ENCODE data around the gene FAM228B.
"Not testable (repeated sequence)": the region's sequence is repeated elsewhere in the genome, so short reads cannot be mapped to it uniquely, and the experiment has no call there.

Gene FAM228B

DNA sequence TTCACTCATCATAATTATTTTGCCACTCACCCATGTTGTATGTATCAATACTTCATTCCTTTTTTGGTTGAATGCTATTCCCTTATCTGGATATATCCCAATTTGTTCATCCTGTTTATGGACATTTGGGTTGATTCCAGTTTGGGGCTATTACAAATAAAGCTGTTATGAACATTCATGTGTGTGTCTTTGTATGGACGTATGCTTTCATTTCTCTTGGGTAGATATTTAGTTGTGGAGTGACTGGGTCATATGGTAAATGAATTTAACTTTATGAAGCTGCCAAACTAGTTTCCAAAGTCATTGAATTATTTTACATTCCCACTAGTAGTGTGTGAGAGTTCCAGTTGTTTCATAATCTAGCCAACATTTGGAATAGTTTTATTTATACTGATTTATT lies 2.7 kb downstream of the FAM228B start:
- H3K9ac ChIP-seq (ENCODE audit: low read length): no peak overlapping the region
- no peaks in the 10 kb centered on the region for H3K36me3 ChIP-seq (ENCODE audit: control insufficient read depth, insufficient read depth, low read length)
- peaks cover 9% of the 10 kb centered on the region for H3K4me1 ChIP-seq (ENCODE audit: control insufficient read depth, insufficient read depth, low read length)
- no peaks in the 10 kb centered on the region for H3K27me3 ChIP-seq (ENCODE audit: control insufficient read depth, insufficient read depth, low read length)
- H3K4me3 ChIP-seq (ENCODE audit: low read length): no peak overlapping the region
- no peak overlapping the region for H3K27ac ChIP-seq (ENCODE audit: low read depth, low read length)

DNA sequence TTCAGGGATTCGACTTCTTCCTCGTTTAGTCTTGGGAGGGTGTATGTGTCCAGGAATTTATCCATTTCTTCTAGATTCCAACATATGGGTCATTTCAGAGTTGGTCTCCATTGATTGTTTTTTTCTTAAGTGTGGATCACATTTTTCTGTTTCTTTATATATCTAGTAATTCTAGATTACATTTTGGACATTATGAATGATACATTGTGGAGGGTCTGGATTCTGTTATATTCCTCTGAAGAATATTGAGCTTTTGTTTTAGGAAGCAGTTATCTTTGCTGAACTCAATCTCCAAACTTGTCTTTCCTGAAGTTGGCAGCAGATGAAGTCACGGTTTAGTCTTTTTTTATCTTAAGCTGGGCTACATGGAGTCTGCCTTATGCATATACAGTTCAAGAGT lies 9.3 kb downstream of the FAM228B start:
- Histone ChIP-seq H3K27ac (ENCODE audit: low read depth, low read length) (no peak overlapping the region), H3K27me3 (ENCODE audit: control insufficient read depth, insufficient read depth, low read length) (no peaks in the 10 kb centered on the region), H3K4me3 (ENCODE audit: low read length) (no peak overlapping the region), H3K36me3 (ENCODE audit: control insufficient read depth, insufficient read depth, low read length) (no peaks in the 10 kb centered on the region), H3K4me1 (ENCODE audit: control insufficient read depth, insufficient read depth, low read length) (no peaks in the 10 kb centered on the region), H3K9ac (ENCODE audit: low read length) (no peak overlapping the region)

DNA sequence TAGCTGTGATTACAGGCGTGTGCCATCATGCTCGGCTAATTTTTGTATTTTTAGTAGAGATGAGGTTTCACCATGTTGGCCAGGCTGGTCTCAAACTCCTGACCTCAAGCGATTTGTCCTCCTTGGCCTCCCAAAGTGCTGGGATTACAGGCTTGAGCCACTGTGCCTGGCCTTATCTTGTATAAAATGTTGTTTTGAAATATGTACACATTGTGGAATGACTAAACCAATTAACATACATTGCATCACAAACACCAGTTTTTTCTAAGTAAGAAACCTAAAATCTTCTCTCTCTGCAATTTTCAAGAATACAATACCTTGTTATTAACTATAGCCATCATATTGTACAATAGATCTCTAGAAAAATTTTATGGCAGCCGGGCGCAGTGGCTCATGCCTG lies 17.0 kb downstream of the FAM228B start:
- not testable (repeated sequence) for H3K36me3 ChIP-seq (ENCODE audit: control insufficient read depth, insufficient read depth, low read length); H3K9ac ChIP-seq (ENCODE audit: low read length); H3K4me1 ChIP-seq (ENCODE audit: control insufficient read depth, insufficient read depth, low read length); H3K27ac ChIP-seq (ENCODE audit: low read depth, low read length); H3K27me3 ChIP-seq (ENCODE audit: control insufficient read depth, insufficient read depth, low read length); H3K4me3 ChIP-seq (ENCODE audit: low read length)

DNA sequence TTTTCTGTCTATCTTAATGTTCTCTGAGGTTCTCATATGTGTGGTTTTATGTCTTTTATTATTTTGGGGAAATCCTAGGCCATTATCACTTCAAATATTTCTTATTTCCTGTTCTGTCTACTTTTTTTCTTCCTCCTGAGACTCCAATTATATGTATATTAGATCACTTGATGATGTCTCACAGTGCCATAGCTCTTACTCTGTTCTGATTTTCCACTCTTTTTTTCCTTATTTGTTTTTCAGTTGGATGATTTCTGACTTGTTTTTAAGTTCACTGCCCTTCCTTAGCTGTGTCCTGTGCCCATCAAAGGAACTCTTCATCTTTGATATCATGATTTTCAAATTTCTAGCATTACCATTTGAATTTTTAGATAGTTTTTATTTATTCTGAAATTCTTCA lies 24.1 kb downstream of the FAM228B start:
- Histone ChIP-seq H3K36me3 (ENCODE audit: control insufficient read depth, insufficient read depth, low read length) (no peaks in the 10 kb centered on the region), H3K27me3 (ENCODE audit: control insufficient read depth, insufficient read depth, low read length) (no peaks in the 10 kb centered on the region), H3K4me1 (ENCODE audit: control insufficient read depth, insufficient read depth, low read length) (no peaks in the 10 kb centered on the region), H3K9ac (ENCODE audit: low read length) (no peak overlapping the region), H3K27ac (ENCODE audit: low read depth, low read length) (no peak overlapping the region), H3K4me3 (ENCODE audit: low read length) (no peak overlapping the region)

GRCh38 chr2:24152413-24153197 lies 29.3 kb downstream of the FAM228B start:
- no peaks in the 10 kb centered on the region for H3K27me3 ChIP-seq (ENCODE audit: control insufficient read depth, insufficient read depth, low read length)
- no peak overlapping the region for H3K27ac ChIP-seq (ENCODE audit: low read depth, low read length)
- no peak overlapping the region for H3K9ac ChIP-seq (ENCODE audit: low read length)
- H3K36me3 ChIP-seq (ENCODE audit: control insufficient read depth, insufficient read depth, low read length): peaks cover 3% of the 10 kb centered on the region
- H3K4me1 ChIP-seq (ENCODE audit: control insufficient read depth, insufficient read depth, low read length): no peaks in the 10 kb centered on the region
- H3K4me3 ChIP-seq (ENCODE audit: low read length): no peak overlapping the region

DNA sequence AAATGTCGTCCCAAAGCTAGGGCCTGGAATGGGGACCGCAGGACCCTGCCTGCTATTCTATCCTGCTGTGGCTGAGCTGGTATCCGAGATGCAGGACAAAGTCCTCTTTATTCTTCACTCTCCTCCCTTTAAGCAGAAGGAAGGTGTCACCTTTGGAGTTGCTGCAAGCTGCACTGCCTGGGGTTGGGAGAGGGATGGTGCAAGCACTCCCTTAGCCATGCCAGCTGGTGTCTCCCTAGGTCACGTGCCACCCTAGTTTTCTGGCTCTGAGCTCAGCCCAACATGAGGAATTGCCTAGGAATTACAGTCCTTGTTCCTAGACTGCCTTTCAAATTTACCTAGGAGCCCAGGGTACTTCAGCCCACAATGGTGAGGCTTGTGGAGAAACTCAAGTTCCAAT lies 30.2 kb downstream of the FAM228B start:
- no peak overlapping the region for H3K27ac ChIP-seq (ENCODE audit: low read depth, low read length)
- no peaks in the 10 kb centered on the region for H3K4me1 ChIP-seq (ENCODE audit: control insufficient read depth, insufficient read depth, low read length)
- H3K27me3 ChIP-seq (ENCODE audit: control insufficient read depth, insufficient read depth, low read length): no peaks in the 10 kb centered on the region
- peaks cover 4% of the 10 kb centered on the region for H3K36me3 ChIP-seq (ENCODE audit: control insufficient read depth, insufficient read depth, low read length)
- H3K4me3 ChIP-seq (ENCODE audit: low read length): no peak overlapping the region
- no peak overlapping the region for H3K9ac ChIP-seq (ENCODE audit: low read length)

DNA sequence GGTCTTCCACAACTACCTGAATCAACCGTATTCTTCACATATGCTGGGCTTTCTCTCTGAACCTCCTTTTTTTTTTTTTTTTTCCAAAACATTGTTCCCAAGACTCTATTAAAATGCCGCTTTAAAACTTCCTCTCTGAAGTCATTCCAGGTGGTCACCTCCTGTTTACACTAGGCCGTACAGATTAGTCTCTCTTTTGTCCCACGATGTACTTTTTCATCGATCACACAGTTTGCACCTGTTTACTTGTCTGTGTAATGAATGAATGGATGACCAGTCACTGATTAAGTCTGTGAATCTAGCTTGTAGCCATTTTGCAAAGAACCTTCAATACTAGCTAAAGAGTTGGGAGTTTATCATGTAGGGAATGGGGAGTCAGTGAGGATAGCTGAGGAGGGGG lies 34.9 kb downstream of the FAM228B start:
- Histone ChIP-seq H3K9ac (ENCODE audit: low read length) (no peak overlapping the region), H3K27me3 (ENCODE audit: control insufficient read depth, insufficient read depth, low read length) (no peaks in the 10 kb centered on the region), H3K4me3 (ENCODE audit: low read length) (no peak overlapping the region), H3K27ac (ENCODE audit: low read depth, low read length) (no peak overlapping the region), H3K4me1 (ENCODE audit: control insufficient read depth, insufficient read depth, low read length) (no peaks in the 10 kb centered on the region), H3K36me3 (ENCODE audit: control insufficient read depth, insufficient read depth, low read length) (peaks cover 4% of the 10 kb centered on the region)

- Histone ChIP-seq H3K27ac (ENCODE audit: low read depth, low read length) (no peak overlapping the region), H3K9ac (ENCODE audit: low read length) (no peak overlapping the region), H3K36me3 (ENCODE audit: control insufficient read depth, insufficient read depth, low read length) (peaks cover 2% of the 10 kb centered on the region), H3K4me3 (ENCODE audit: low read length) (no peak overlapping the region), H3K4me1 (ENCODE audit: control insufficient read depth, insufficient read depth, low read length) (no peaks in the 10 kb centered on the region), H3K27me3 (ENCODE audit: control insufficient read depth, insufficient read depth, low read length) (no peaks in the 10 kb centered on the region)
Measured at GRCh38 chr2:24159708-24160107, 36.4 kb downstream of the FAM228B start.

DNA sequence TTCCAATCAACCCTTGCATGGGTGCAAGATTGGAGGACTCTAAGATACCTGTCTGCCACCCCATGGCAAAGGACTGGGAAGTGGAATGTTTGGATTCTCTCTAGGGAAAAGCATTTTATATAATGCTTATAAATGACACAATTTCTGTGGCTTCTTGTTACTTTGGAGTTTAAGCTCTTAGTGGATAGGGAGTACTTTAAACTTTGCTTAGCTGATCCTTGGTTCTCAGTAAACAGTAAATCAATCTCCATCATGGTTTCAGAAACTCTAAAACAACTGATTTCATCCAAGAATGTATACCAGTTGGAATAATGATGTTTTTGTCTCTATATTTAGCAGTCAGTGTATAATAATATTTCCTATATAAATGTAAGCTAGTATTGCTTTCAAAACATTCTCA lies 37.5 kb downstream of the FAM228B start:
- Histone ChIP-seq H3K9ac (ENCODE audit: low read length) (no peak overlapping the region), H3K4me1 (ENCODE audit: control insufficient read depth, insufficient read depth, low read length) (no peaks in the 10 kb centered on the region), H3K4me3 (ENCODE audit: low read length) (no peak overlapping the region), H3K27me3 (ENCODE audit: control insufficient read depth, insufficient read depth, low read length) (no peaks in the 10 kb centered on the region), H3K27ac (ENCODE audit: low read depth, low read length) (no peak overlapping the region), H3K36me3 (ENCODE audit: control insufficient read depth, insufficient read depth, low read length) (peaks cover 2% of the 10 kb centered on the region)

DNA sequence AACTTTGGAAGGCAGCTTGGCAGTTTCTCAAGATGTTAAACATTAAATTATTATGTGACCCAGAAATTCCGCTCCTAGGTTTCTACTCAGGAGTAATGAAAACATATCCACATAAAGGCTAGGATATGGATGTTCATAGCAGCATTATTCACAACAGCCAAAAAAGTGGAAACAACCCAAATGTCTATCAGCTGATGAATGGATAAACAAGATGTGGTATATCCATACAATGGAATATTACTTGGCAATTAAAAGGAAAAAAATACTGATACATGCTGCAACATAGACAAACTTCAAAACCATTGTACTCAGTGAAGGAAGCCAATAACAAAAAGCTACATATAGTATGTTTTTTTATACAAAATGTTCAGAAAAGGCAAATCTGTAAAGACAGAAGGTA lies 39.2 kb downstream of the FAM228B start:
- H3K4me1 ChIP-seq (ENCODE audit: control insufficient read depth, insufficient read depth, low read length): no peaks in the 10 kb centered on the region
- no peak overlapping the region for H3K27ac ChIP-seq (ENCODE audit: low read depth, low read length)

GRCh38 chr2:24163186-24163585 lies 39.9 kb downstream of the FAM228B start:
- Histone ChIP-seq H3K9ac (ENCODE audit: low read length) (no peak overlapping the region), H3K27me3 (ENCODE audit: control insufficient read depth, insufficient read depth, low read length) (no peaks in the 10 kb centered on the region), H3K27ac (ENCODE audit: low read depth, low read length) (no peak overlapping the region), H3K4me3 (ENCODE audit: low read length) (no peak overlapping the region), H3K4me1 (ENCODE audit: control insufficient read depth, insufficient read depth, low read length) (no peaks in the 10 kb centered on the region), H3K36me3 (ENCODE audit: control insufficient read depth, insufficient read depth, low read length) (no peaks in the 10 kb centered on the region)

More for the DNA sequence above, 39.2 kb downstream of the FAM228B start:
- Histone ChIP-seq H3K27me3 (ENCODE audit: control insufficient read depth, insufficient read depth, low read length) (no peaks in the 10 kb centered on the region), H3K4me3 (ENCODE audit: low read length) (no peak overlapping the region), H3K36me3 (ENCODE audit: control insufficient read depth, insufficient read depth, low read length) (peaks cover 2% of the 10 kb centered on the region), H3K9ac (ENCODE audit: low read length) (no peak overlapping the region)

- Histone ChIP-seq H3K27ac (ENCODE audit: low read depth, low read length) (no peak overlapping the region), H3K4me3 (ENCODE audit: low read length) (no peak overlapping the region), H3K27me3 (ENCODE audit: control insufficient read depth, insufficient read depth, low read length) (no peaks in the 10 kb centered on the region), H3K4me1 (ENCODE audit: control insufficient read depth, insufficient read depth, low read length) (no peaks in the 10 kb centered on the region), H3K36me3 (ENCODE audit: control insufficient read depth, insufficient read depth, low read length) (no peaks in the 10 kb centered on the region), H3K9ac (ENCODE audit: low read length) (no peak overlapping the region)
Measured at GRCh38 chr2:24163601-24164000, 40.3 kb downstream of the FAM228B start.

GRCh38 chr2:24164416-24164973 lies 41.2 kb downstream of the FAM228B start:
- Histone ChIP-seq H3K9ac (ENCODE audit: low read length) (no peak overlapping the region), H3K4me1 (ENCODE audit: control insufficient read depth, insufficient read depth, low read length) (no peaks in the 10 kb centered on the region), H3K27ac (ENCODE audit: low read depth, low read length) (no peak overlapping the region), H3K36me3 (ENCODE audit: control insufficient read depth, insufficient read depth, low read length) (no peaks in the 10 kb centered on the region), H3K4me3 (ENCODE audit: low read length) (no peak overlapping the region), H3K27me3 (ENCODE audit: control insufficient read depth, insufficient read depth, low read length) (no peaks in the 10 kb centered on the region)

Data from rectal smooth muscle tissue (tissue), 1 donor.